GM23338 (cell line): Measurements from ENCODE around the gene LRWD1. TPM values are rescaled to one million over a fixed set of nuclear protein-coding genes. Genes with fewer than 3 reads are reported as not detected.

Source experiments
- ATAC-seq: fragments of 200-7000 bp; cut with Tn5 transposase; 3 replicates; pipeline ENCODE4 v1.9.1; 2020
- DNase-seq: peaks from one replicate; pipeline ENCODE4 v3.0.0-alpha.2; 2015; ENCODE audit warnings: low spot score
- H2AFZ ChIP-seq: fragments of 200-600 bp; sonication (generic); 2 replicates; pipeline ENCODE4 v1.8.0; 2016; ENCODE audit warnings: antibody characterized with exemption, mild to moderate bottlenecking, moderate library complexity
- H3F3A ChIP-seq: fragments of 200-600 bp; sonication (generic); replicated peaks from 2 replicates; pipeline ENCODE4 v1.8.0; 2017; ENCODE audit warnings: antibody characterized with exemption, mixed run types, low read depth
- H3K27ac ChIP-seq: fragments of 200-600 bp; sonication (generic); 2 replicates; pipeline ENCODE4 v1.6.1; 2016; ENCODE audit warnings: low read depth
- H3K27me3 ChIP-seq: fragments of 200-600 bp; sonication (generic); 2 replicates; pipeline ENCODE4 v1.8.0; 2016; ENCODE audit warnings: mild to moderate bottlenecking, mixed run types, moderate library complexity; ENCODE audit not compliant: insufficient read depth
- H3K36me3 ChIP-seq: fragments of 200-600 bp; sonication (generic); 2 replicates; pipeline ENCODE4 v1.8.0; 2016; ENCODE audit warnings: mild to moderate bottlenecking; ENCODE audit not compliant: insufficient read depth
- H3K4me1 ChIP-seq: fragments of 200-600 bp; sonication (generic); 2 replicates; pipeline ENCODE4 v1.8.0; 2016; ENCODE audit warnings: mild to moderate bottlenecking, moderate library complexity; ENCODE audit not compliant: insufficient read depth
- H3K4me2 ChIP-seq: fragments of 200-600 bp; sonication (generic); 2 replicates; pipeline ENCODE4 v1.7.1; 2017; ENCODE audit warnings: mixed run types
- H3K4me3 ChIP-seq: fragments of 200-600 bp; sonication (generic); 2 replicates; pipeline ENCODE4 v1.6.1; 2016; ENCODE audit warnings: mixed run types
- H3K79me2 ChIP-seq: fragments of 200-600 bp; sonication (generic); replicated peaks from 2 replicates; pipeline ENCODE4 v1.8.0; 2017; ENCODE audit warnings: mild to moderate bottlenecking; ENCODE audit not compliant: insufficient read depth
- H3K9me2 ChIP-seq: fragments of 200-600 bp; sonication (generic); 2 replicates; pipeline ENCODE4 v1.8.0; 2017; ENCODE audit not compliant: insufficient read depth
- H4K20me1 ChIP-seq: fragments of 200-600 bp; sonication (generic); replicated peaks from 2 replicates; pipeline ENCODE4 v1.8.0; 2017; ENCODE audit warnings: mild to moderate bottlenecking; ENCODE audit not compliant: insufficient read depth
- H3K27ac Mint-ChIP-seq: 2 replicates; pipeline ENCODE4 v1.8.0; 2020; ENCODE audit warnings: inconsistent platforms, mild to moderate bottlenecking, moderate library complexity, mixed read lengths
- H3K27me3 Mint-ChIP-seq: 3 replicates; pipeline ENCODE4 v1.8.0; 2022; ENCODE audit warnings: low read depth, mild to moderate bottlenecking, moderate library complexity, mixed read lengths, inconsistent platforms; ENCODE audit not compliant: insufficient read depth, poor library complexity
- H3K36me3 Mint-ChIP-seq: 3 replicates; pipeline ENCODE4 v1.8.0; 2021; ENCODE audit warnings: low read depth, mild to moderate bottlenecking, inconsistent platforms, moderate library complexity, mixed read lengths
- H3K4me1 Mint-ChIP-seq: 3 replicates; pipeline ENCODE4 v1.8.0; 2020; ENCODE audit warnings: mild to moderate bottlenecking, inconsistent platforms, mixed read lengths
- H3K4me3 Mint-ChIP-seq: 3 replicates; pipeline ENCODE4 v1.8.0; 2021; ENCODE audit warnings: moderate library complexity, mild to moderate bottlenecking, inconsistent platforms, mixed read lengths
- H3K9me3 Mint-ChIP-seq: 3 replicates; pipeline ENCODE4 v1.8.0; 2020; ENCODE audit warnings: moderate library complexity, mild to moderate bottlenecking, inconsistent platforms, mixed read lengths
- CREB1 ChIP-seq: fragments of 250-450 bp; sonication (Bioruptor Pico); IDR thresholded peaks from 2 replicates; pipeline ENCODE4 v1.5.0; 2020; ENCODE audit warnings: low read depth, mild to moderate bottlenecking, moderate library complexity
- CTCF ChIP-seq, 2 experiments: fragments of 200-600 bp in 1 of 2; sonication (generic) in 1 of 2; conservative IDR thresholded peaks; 2 replicates each; pipeline versions ENCODE4 v1.5.1 to v1.6.1; 2016 to 2017; ENCODE audit warnings: antibody characterized with exemption in 2 of 2, low read depth in 2 of 2, mild to moderate bottlenecking in 2 of 2, moderate library complexity in 1 of 2
- ETS1 ChIP-seq: IDR thresholded peaks from 2 replicates; pipeline ENCODE4 v1.6.1; 2016; ENCODE audit warnings: antibody characterized with exemption
- EZH2 ChIP-seq: fragments of 200-600 bp; sonication (generic); IDR thresholded peaks from one replicate; pipeline ENCODE4 v1.8.0; 2017; ENCODE audit warnings: antibody characterized with exemption, mild to moderate bottlenecking, low read depth; ENCODE audit not compliant: unreplicated experiment
- EZH2phosphoT487 ChIP-seq: fragments of 200-600 bp; sonication (generic); IDR thresholded peaks from one replicate; pipeline ENCODE4 v1.8.1; 2018; ENCODE audit warnings: antibody characterized with exemption; ENCODE audit not compliant: unreplicated experiment
- JUNB ChIP-seq: IDR thresholded peaks from one replicate; pipeline ENCODE4 v1.6.1; 2016; ENCODE audit warnings: antibody characterized with exemption; ENCODE audit not compliant: unreplicated experiment
- NANOG ChIP-seq: IDR thresholded peaks from 2 replicates; pipeline ENCODE4 v1.6.1; 2016; ENCODE audit warnings: antibody characterized with exemption, borderline replicate concordance
- POLR2AphosphoS5 ChIP-seq: IDR thresholded peaks from 2 replicates; pipeline ENCODE4 v1.6.1; 2016; ENCODE audit warnings: antibody characterized with exemption, low read depth
- REST ChIP-seq: IDR thresholded peaks from one replicate; pipeline ENCODE4 v1.6.1; 2018; ENCODE audit warnings: antibody characterized with exemption; ENCODE audit not compliant: unreplicated experiment
- STAT1 ChIP-seq: IDR thresholded peaks from one replicate; pipeline ENCODE4 v1.6.1; 2016; ENCODE audit warnings: antibody characterized with exemption; ENCODE audit not compliant: unreplicated experiment
- ZNF114 ChIP-seq: fragments of 250-450 bp; sonication (Bioruptor Pico); IDR thresholded peaks from 2 replicates; pipeline ENCODE4 v1.5.0; 2020; ENCODE audit warnings: mild to moderate bottlenecking, moderate library complexity
- ZNF331 ChIP-seq: fragments of 250-450 bp; sonication (Bioruptor Pico); IDR thresholded peaks from 2 replicates; pipeline ENCODE4 v1.5.0; 2020; ENCODE audit warnings: low read depth, mild to moderate bottlenecking, moderate library complexity
- ZNF462 ChIP-seq: fragments of 250-450 bp; sonication (Bioruptor Pico); IDR thresholded peaks from 2 replicates; pipeline ENCODE4 v1.5.0; 2020; ENCODE audit warnings: mild to moderate bottlenecking, moderate library complexity
- polyA plus RNA-seq: library from polyadenylated mRNA; unstranded; fragments of >200 nt; fragmentation: Nextera tagmentation; extraction: Ambion mirVana; gene quantifications from 2 replicates; pipeline ENCODE4 v1.2.1, GENCODE V29; 2016
- total RNA-seq: library from RNA; depleted of rRNA; stranded (reverse); fragments of >200 nt; shearing (Covaris generic); gene quantifications from 2 replicates; pipeline ENCODE4 v1.2.3, GENCODE V29; 2014

The LRWD1 gene
- total and polyA plus RNA-seq, 2 experiments from 2014 or later = 24.0 to 55.2 TPM

GRCh38 chr7:102421706-102422240, 43.0 kb upstream of the LRWD1 start:
- DNase-seq (no peak), ATAC-seq (no peak)
- H3K9me2 ChIP-seq = no peaks in the 10 kb centered on the region
- H3K4me1 ChIP-seq = no peaks in the 10 kb centered on the region
- Mint-ChIP-seq H3K4me1 (peaks cover 19% of the 10 kb centered on the region), H3K4me3 (no peak overlapping the region), H3K27ac (no peak overlapping the region), H3K9me3 (no peaks in the 10 kb centered on the region), H3K36me3 (peaks cover 46% of the 10 kb centered on the region), H3K27me3 (peaks cover 15% of the 10 kb centered on the region)
- no peaks in the 10 kb centered on the region for H3K27me3 ChIP-seq
- H3F3A ChIP-seq = 0 out of 2 replicates have a peak, but pooled peaks cover 9% of the 10 kb centered on the region
- peaks cover 3% of the 10 kb centered on the region; the same call in 1 of the 2 replicates for H3K79me2 ChIP-seq
- 0 out of 2 replicates have a peak, but pooled peaks cover 7% of the 10 kb centered on the region for H3K36me3 ChIP-seq
- TF ChIP-seq NANOG (no peak), EZH2 (no peak), ZNF331 (no peak), ZNF462 (CRISPR knock-in tag) (no peak), EZH2phosphoT487 (no peak), ETS1 (no peak), REST (no peak), JUNB (no peak), CREB1 (CRISPR knock-in tag) (no peak), CTCF (conservative IDR thresholded peaks at IDR 0.05; ENCODE audit: low read depth in 2 of 2) (no peak), ZNF114 (CRISPR knock-in tag) (no peak), STAT1 (no peak), POLR2AphosphoS5 (no peak)
- no peak overlapping the region for H3K4me2 ChIP-seq
- H3K27ac ChIP-seq = no peak overlapping the region
- no peak overlapping the region for H2AFZ ChIP-seq
- H4K20me1 ChIP-seq = peaks cover 3% of the 10 kb centered on the region; the same call in 1 of the 2 replicates
- no peak overlapping the region for H3K4me3 ChIP-seq
